Measurements from ENCODE around the gene NR2F2.

NR2F2 gene

DNA sequence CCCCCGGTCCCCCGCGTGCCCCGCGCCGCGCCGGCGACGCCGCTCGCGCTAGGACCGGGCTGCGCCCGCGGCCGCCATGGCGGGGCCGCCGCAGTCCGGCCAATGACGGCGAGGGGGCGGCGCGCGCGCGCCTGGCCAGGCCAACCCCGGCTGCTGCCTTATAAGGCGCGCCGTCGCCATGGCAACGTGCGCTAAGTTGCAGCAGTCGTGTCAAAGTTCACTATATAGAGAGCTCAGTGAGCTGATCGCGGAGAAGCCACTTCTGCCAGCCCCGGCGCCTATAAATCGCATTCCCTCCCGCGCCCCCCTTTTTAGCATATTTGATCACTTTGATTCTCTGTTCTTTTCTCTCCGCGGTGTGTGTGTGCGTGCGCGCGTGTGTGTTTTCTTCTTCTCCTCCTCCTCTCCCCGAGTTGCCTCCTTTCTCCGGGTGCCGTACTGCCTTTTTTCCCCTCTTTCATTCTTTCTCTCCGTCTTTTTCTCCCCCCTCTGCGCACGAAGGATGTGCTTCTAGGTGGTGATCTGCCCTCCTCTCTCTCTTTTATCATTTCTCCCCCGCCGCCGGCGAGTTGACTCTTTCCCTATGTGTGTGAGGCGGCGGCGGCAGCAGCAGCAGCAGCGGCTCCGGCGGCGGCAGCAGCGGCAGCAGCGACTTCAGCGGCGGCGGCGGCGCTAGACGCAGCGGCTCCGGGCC, at the start of gene NR2F2:
TSS of gene NR2F2 (plus strand) at position 251 of the 694 bp plus-strand sequence. CDS start 1,406 bp downstream, outside the sequence.
- DNase-seq (ENCODE audit: low spot score): peak; percentile 97

DNA sequence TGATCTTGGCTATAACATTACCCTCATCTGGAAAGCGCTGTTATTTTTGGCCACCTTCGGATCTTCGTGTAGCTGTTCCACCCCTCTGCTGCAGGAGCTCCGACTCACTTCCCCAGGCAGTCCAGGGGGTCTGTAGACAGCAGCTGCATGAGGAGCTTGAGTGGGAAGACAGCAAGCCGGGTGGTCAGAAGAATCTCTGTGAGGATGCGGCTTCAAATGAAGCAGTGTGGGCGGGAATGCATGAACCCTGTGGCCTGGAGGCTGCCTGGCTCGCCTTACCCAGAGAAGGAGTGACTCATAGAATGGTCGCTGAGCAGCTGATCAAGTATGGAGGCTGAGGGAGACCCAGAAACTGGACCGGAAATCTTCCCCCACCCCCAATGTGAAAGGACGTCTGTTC, 45.2 kb upstream of the NR2F2 start:
- peak; percentile 78 for DNase-seq (ENCODE audit: low spot score)

DNA sequence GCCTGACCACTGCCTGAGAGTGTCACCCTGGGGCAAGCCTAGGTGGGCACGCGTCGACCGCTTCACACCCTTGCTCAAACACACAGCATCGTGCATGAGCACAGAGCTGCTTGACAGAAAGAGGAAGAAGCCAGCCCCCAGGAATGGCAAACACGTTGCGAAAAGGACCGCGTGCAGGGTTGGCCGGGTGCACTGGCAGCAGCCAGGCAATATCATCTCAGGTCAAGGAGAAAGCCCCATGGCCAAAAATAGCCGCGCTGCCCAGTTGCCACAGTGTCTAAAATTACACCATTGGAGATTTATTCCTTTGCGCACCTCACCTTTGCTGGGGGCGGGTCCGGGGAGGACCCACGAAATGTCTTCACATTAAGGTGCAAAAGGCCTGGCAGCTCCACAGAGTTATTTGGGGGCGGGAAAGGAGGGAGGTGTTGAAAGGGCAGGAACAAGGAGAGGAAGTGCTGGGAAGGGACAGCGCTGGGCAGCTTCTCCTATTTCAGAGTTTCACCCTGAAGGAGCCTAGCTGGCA, 44.7 kb upstream of the NR2F2 start:
- DNase-seq (ENCODE audit: low spot score): no peak

DNA sequence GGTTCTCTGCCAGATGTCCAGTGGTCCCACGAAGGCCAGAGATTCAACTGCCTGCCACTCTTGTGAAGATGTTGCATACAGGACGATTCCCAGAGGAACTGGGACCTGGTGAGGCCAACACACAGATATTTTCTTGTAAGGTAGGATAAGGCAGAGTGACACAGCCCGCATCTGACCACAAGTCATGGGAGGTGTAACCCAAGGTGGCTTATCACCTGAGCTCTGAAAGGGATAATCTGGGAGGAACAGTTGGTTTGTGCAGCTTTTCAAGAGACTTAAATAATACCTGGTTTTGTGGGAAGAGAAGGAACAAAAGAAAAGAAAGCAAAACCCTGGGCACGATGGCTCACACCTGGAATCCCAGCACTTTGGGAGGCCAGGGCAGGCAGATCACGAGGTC, 39.8 kb upstream of the NR2F2 start:
- no peak for DNase-seq (ENCODE audit: low spot score)

DNA sequence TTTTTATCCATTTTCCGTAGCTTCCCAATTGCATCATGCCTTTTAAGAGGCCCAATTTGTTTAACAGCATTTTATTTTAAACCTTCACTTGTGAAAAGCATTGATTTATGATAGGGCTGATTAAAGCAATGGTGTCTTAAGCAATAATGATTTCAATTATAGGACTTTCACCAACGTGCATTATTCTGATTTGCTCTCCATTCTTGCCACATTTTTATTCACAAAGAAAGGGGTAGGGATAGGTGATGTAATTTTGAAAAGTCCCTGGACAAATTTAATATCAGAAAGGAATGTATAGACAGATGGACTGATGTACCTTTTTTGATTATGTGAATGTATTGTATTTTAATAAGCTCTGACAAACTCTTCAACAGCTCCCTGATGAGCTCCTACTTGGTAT, 37.9 kb upstream of the NR2F2 start:
- no peak for DNase-seq (ENCODE audit: low spot score)

DNA sequence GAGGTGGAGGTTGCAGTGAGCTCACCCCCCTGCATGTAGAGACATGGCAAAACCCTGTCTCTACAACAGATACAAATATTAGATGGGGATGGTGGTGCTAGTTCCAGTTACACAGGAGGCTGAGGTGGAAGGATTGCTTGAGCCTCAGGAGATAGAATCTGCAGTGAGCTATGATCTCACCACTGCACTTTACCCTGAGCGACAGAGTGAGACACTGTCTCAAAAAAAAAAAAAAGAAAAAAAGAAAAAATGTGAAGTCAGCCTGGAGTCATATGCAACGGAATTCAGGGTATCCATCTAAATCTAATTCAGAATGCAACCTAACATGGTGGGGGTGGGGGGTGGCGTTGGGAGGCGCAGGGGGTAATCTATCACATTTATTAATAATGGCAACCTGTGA, 37.1 kb upstream of the NR2F2 start:
- no peak for DNase-seq (ENCODE audit: low spot score)

DNA sequence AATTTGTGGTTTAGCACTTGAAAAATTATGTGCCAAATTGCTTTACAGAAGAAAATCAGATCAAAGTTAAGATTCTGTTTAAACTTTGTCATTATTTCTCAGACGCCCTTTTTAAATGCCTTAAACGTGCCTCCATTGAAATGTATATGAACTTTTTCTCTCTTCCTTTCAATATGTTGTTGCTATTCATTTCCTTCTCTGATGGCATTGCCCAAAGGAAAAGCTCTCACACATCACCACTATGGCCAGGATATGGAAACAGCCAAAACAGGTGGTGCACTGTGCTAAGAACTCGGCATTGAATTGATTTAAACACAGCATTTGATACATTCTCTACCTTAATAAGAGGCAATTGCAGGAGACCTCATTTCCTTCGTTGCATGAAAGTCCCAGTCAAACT, 35.7 kb upstream of the NR2F2 start:
- no peak for DNase-seq (ENCODE audit: low spot score)

DNA sequence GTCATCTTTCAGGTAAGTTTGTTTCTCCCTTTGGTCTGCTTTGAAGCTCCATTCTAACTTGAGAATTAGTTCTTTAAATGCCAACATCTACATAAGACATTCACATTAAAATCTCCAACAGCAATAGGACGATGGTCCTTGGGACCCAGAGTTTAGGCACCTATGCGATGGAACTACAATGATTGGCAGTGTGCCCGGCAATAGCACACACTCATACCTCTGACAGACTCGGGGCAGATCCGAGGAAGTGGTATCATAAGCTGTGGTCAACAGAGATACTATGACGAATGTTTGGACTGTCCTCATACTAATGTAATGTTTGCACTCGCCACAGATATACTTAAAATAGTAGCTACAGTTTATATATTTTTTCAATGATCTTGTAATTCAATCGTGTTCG, 34.2 kb upstream of the NR2F2 start:
- DNase-seq (ENCODE audit: low spot score): no peak

DNA sequence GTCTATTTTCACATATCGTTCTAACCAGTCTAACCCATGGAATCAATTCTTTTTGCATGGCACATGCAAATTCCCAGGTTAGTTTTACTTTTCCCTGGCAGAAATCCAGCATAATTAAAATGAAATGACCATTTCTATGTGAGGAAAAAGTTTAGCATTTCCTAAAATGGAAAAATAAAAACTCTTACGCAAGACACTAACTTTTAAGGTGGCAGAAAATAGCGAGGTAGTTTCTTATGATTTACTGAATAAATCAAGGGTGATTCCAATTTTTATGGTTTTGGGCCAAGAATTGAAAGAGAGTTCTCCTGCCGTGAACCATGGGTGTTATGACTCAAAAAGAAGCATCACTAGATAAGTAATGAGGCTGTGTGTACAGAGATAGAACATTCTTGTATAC, 32.7 kb upstream of the NR2F2 start:
- no peak for DNase-seq (ENCODE audit: low spot score)

DNA sequence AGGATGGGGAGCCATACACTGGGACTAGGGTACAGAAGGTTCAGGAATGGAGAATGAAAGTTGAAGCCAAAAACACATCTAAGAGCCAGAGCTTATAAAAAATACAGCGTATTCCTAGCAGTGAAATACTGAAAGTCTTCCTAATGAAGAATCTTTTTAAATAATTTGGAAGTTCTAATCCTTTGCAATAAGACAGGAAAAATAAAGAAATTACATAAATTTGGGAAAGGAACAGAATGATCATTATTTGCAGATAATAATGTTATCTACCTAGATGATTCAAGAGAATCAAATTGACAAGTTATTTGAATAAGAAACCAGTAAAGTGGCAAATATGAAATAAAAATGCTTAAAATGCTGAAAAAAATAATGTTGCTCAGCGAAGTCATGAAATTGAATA, 32.3 kb upstream of the NR2F2 start:
- no peak for DNase-seq (ENCODE audit: low spot score)

DNA sequence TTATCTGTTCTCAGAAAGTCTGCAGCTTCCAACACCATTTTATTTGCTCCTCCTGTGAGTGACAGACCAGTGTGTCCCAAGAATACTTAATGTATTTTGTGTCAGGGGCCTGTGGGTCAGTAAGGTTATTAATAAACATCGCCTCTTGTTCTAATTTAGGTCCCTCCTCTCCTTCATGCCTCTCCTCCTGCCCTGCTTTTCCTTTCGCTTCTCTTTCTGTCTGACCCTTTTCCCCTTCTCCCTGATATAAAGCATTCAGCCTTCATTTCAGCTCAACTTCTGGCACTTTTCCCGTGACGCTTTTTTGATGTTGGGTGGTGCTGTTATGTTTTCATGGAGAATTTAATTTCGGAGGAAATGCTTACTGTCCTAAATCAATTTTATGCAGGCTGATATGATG, 29.7 kb upstream of the NR2F2 start:
- DNase-seq (ENCODE audit: low spot score): no peak

DNA sequence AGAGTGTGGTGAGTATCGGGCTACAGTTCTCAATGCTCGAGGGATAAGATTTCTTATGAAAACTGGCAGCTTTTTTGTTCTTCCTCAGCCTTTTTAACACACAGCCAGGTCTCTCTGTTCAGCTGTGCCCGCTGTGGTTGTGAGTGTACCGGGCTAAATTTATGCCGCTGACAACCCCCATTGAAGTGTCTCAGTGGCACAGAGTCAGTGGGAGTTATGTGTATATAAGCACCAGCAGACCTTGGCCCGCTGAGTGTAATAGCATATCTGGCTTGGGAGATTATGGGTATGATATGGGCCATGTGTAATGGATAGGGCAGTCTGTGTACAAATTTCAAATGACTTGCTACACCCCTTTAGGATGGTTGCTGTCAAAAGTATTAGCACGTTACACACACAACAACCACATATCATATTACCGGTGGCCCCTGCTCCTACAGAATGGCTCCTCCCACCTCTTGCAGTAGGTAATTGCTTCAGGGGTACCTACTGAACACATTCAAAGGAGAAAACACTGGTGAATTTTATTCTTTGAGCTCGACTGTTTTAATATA, 26.9 kb upstream of the NR2F2 start:
- DNase-seq (ENCODE audit: low spot score): no peak

DNA sequence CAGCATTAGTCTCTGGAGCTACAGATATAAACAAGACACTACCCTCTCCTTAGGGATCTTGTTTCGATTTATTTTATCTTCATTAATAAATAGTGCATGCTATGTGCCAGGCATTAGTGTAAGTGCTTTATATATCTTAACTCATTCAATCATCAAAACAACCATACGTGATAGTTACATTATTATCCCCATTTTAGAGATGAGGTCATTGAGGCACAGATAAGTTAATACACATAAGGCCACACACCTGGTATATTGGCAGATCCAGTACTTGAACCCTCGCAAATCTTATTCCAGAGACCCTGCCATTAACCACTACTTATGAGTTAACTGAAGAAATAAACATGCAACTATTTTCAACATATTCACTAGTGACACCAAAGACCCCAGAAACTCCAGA, 25.7 kb upstream of the NR2F2 start:
- DNase-seq (ENCODE audit: low spot score): no peak

DNA sequence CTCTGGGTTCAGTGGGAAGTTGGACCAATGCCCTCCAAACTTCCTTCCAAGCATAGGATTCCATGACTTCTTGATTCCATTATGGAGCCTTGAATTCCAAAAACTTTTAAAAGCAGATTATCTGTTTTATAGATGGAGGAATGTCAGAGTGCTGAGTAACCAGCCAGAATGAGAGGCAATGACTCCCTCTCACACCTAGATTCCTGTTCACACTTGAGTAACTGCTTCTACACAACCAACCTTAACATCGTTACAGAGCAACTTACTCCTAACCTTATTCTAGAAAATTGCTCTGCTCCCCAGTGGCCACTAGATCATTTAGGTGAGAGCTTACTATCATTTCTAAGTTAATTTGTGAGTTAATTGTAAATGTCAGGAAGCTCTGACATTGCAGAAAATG, 24.2 kb upstream of the NR2F2 start:
- no peak for DNase-seq (ENCODE audit: low spot score)

DNA sequence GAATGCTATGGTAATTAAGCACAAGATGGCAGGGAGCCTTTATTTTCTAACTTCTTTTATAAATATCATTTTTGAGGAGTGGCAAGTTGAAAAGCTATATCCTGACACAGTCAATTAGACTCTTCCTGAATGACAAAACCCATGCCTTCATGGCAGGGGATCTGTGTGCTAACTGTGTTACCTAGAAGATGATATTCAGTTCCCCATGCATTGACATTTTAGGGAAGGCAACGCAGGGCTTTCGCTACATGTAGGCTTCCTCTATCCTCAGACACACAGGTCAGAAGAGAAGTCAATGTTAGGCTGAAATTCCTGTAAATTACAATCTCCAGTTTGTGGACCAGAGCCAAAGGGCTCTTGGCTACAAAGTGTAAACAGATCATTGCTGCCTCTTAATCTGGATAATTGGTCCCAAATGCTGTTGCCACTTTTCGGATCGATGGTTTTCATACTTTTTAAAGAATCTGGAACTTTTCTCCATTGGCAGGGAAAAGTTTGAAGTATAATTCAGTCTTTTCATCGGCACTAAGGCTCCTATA, 22.6 kb upstream of the NR2F2 start:
- no peak for DNase-seq (ENCODE audit: low spot score)

DNA sequence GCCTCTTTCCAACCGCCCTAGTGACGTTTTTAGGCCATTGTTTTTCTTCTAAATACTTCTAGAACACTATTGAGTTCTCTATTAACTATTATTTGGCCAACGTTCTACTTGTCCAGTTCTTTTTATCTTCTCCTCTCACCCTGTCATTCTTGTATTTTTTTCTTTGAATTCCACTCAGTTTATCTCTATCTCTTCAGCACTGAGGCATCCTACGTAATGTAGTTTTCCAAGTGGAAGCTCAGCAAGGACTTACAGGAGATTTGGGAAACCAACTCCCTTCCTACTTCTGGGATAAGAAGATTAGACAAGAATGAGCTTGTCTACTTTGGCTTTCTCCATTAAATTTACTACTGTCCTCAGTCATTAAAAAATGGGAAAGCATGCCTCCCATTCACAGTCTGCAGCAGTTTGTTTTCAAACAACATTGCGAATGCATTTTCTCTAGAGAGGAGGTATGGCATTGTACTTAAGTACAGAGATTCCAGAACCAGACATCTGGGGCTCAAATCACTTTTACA, 21.3 kb upstream of the NR2F2 start:
- no peak for DNase-seq (ENCODE audit: low spot score)

DNA sequence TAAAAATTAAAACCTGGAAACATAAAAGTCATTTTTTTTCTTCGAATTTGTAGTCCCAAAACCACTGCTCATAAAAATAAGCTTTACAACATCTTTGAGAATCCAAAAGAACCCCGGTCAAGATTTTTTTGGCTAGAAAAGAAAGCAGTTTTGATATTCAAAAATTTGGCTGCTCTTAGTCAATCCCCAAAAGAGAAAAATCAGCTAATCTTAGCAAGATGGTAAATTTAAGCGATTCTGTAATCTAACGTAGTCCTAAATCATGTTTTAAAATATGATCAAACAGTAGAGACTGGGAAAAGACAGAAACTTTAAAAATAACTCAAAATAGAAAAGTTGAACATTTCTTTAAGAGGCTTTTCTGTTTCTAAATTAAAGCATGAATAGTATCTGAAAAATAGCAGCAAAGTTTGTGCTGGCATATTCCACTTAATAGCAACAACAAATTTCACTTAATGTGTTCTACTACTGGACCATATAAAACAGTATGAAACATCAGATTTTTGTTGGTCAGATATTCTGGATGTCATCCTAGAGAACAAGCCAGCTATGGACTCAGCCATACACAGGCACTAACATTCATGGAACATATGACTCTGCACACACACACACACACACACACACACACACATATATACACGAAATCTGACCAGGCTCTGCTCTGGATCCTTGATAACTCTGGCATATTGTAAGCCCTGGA, 19.1 kb upstream of the NR2F2 start:
- DNase-seq (ENCODE audit: low spot score): no peak

DNA sequence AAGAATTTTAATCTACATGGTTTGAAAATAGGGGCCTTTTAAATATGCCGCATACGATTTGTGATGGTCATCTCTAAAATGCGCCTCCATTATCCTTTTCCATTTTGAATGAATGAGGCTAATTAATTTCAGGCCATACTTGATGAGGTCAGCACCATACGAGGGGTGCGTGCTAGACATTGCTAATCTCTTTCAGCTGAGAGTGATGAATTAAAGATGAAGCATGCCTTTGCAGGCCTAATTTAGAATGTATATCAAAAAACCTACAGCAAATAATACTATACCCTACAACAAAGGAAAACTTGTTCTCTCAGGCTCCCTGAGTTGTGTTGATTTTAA, 18.6 kb upstream of the NR2F2 start:
- DNase-seq (ENCODE audit: low spot score): no peak

DNA sequence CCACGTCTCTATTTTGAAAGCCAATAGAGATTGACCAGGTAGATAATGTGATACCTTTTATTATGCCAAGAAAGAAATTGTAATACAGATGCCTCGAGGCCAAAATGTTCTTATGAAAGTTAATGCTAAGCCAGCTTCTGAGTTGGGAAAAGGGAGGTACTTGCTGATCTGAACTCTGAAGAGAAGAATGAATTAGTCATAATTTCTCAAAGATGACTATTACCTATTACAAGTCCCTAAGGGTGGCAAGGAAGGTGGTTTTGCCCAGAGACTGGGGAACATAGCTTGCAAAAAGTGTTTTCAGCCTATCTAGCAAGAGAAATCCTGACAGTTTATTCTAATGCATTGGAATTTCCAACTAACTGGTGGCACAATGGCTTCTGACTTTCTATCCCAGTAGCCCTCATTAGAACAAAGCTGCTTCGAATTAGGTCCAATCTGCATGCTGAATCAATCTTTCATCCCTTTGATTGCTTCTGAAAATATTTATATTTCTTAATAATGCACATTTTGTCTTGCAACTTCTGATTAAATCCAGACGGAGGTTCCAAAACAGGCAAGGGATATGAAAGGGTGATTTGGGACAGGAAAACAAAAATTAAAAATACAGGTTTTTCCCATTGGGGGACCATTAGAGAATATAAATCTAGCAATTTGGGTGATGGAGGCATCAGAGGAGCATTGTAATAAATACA, 17.7 kb upstream of the NR2F2 start:
- DNase-seq (ENCODE audit: low spot score): no peak

DNA sequence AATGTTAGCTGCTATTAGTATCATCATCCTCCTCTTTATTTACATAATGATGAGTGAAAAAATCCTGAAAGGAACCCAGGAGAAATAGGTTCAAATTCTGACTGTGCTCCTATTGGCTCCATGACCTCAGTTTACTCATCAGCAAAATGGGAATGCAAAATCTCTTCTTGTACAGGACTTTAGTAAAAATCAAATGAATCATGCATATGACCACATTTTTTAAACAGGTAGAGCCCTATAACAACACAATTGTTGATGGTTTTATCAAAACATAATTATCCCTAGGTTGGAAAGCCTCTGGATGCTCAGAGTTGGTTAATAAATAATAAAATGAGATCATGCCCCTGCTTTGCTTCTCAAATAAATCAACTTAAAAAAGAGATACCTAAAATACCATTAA, 16.0 kb upstream of the NR2F2 start:
- no peak for DNase-seq (ENCODE audit: low spot score)

DNA sequence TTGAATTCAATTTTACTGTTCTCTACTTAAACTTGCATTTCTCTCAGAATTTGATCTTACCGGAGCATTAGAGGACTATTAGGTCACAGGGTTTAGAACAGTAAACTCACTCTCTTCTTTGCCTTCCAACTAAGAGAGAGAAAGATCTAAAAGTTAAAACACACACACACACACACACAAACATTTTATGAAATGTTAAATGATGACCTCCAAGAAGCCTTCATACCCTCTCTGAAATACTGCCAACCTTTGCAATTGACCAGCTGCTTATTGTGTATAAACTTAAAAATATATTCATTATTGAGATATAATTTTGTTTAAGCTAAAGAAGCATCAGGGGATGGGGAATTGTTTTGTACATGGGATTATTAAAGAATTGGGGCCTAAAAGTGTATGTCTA, 15.5 kb upstream of the NR2F2 start:
- DNase-seq (ENCODE audit: low spot score): no peak

DNA sequence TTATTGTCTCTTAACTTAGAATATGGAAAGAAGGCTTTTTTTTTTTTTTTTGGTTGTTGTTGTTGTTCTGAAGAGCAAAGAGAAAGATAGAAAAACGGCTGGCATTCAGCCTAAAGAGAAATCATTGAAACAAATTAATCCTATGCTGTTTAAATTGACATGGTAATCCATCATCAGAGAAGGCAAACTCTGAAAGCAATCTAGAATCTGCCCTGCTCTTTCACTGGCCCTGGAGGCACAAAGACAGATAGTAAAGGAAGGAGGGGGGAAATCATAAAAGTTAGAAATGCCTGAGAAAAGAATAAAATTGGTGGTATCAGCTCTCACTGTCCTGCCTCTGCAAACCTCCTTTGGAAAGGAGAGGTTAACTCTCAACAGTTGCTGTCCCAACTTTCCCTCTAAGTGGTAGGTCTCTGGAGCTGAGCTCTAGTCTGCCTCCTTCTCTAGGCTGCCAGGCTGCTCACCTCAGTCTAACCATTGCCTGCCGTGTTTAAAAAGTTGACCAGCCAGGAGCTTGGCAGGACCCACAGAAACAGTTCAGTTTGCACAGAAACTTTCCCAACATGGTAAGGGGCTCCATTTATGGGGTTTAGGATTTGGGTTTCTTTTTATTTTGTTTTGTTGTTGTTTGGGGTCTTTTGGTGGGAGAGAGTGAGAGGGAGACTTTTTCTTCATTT, 13.4 kb upstream of the NR2F2 start:
- no peak for DNase-seq (ENCODE audit: low spot score)
